Activated CD8-positive, alpha-beta memory T cell treated with anti-CD3 and anti-CD28 coated beads for 24 hours (primary cell): ENCODE measurements around the gene GRIN2D.
"Not testable (repeated sequence)": the region's sequence is repeated elsewhere in the genome, so short reads cannot be mapped to it uniquely, and the experiment has no call there.

Experiments
- DNase-seq: peaks from one replicate; pipeline ENCODE4 v3.0.0-alpha.2; 2020

GRIN2D gene

GRCh38 chr19:48372904-48373303, 20.6 kb upstream of the GRIN2D start:
- no peak for DNase-seq

GRCh38 chr19:48373567-48373966, 19.9 kb upstream of the GRIN2D start:
- no peak for DNase-seq

GRCh38 chr19:48378194-48378570, 15.3 kb upstream of the GRIN2D start:
- no peak for DNase-seq

- DNase-seq, result no peak
These were observed 14.4 kb upstream of the GRIN2D start for GRCh38 chr19:48379058-48379457.

- DNase-seq, result no peak
These were observed 12.1 kb upstream of the GRIN2D start for GRCh38 chr19:48381178-48381950.

- no peak for DNase-seq
These were observed 11.2 kb upstream of the GRIN2D start for GRCh38 chr19:48382286-48382685.

GRCh38 chr19:48385461-48386087, 7.9 kb upstream of the GRIN2D start:
- no peak for DNase-seq

- no peak for DNase-seq
These were observed 6.5 kb upstream of the GRIN2D start for GRCh38 chr19:48386981-48387380.

- DNase-seq, result peak; percentile 86
These were observed 3.0 kb upstream of the GRIN2D start for GRCh38 chr19:48390188-48391099.

- DNase-seq, result peak; percentile 93
These were observed 2.1 kb upstream of the GRIN2D start, which contains the start of gene KDELR1 for GRCh38 chr19:48391100-48392005. Gene KDELR1, minus strand, starts transcription at chr19:48391551. Its CDS starts 193 bp downstream, at chr19:48391358.

- DNase-seq, result not testable (repeated sequence)
These were observed 1.5 kb upstream of the GRIN2D start for GRCh38 chr19:48392006-48392344.

GRCh38 chr19:48392860-48393558, 459 bp upstream of the GRIN2D start:
- DNase-seq, result peak; percentile 59

- peak; percentile 59 for DNase-seq
These were observed 1.1 kb downstream of the GRIN2D start for GRCh38 chr19:48394331-48395169.

- DNase-seq, result no peak
These were observed 1.6 kb downstream of the GRIN2D start for GRCh38 chr19:48395170-48395455.

GRCh38 chr19:48395499-48395898, 2.0 kb downstream of the GRIN2D start:
- no peak for DNase-seq

- DNase-seq, result no peak
These were observed 2.8 kb downstream of the GRIN2D start for GRCh38 chr19:48396016-48396823.

GRCh38 chr19:48396824-48397176, 3.3 kb downstream of the GRIN2D start:
- no peak for DNase-seq

GRCh38 chr19:48397263-48398101, 4.0 kb downstream of the GRIN2D start:
- no peak for DNase-seq

GRCh38 chr19:48398102-48398374, 4.6 kb downstream of the GRIN2D start:
- no peak for DNase-seq
